H9 (cell line): Measurements from ENCODE around the gene TBC1D24. TPM values are rescaled to one million over a fixed set of nuclear protein-coding genes. Genes with fewer than 3 reads are reported as not detected.
A peak's percentile ranks its signal among the peaks of the same experiment; 100 is the strongest.

ENCODE experiments used
- DNase-seq: peaks from one replicate; pipeline ENCODE4 v3.0.0-alpha.2; 2017
- H2AFZ ChIP-seq: one replicate; pipeline ENCODE4 v1.6.1; 2013; ENCODE audit warnings: mild to moderate bottlenecking, low read length, control low read depth, moderate library complexity
- H2AK5ac ChIP-seq: 2 replicates; pipeline ENCODE4 v1.6.1; 2013; ENCODE audit warnings: low read length, control low read depth, mixed read lengths; ENCODE audit not compliant: insufficient read length
- H2BK120ac ChIP-seq: one replicate; pipeline ENCODE4 v1.6.1; 2013; ENCODE audit warnings: low read depth, mild to moderate bottlenecking, low read length, control low read depth, inconsistent platforms; ENCODE audit not compliant: poor library complexity, severe bottlenecking
- H2BK12ac ChIP-seq: 2 replicates; pipeline ENCODE4 v1.6.1; 2013; ENCODE audit warnings: low read length, control low read depth, mixed read lengths, low read depth; ENCODE audit not compliant: insufficient read length
- H2BK15ac ChIP-seq: 2 replicates; pipeline ENCODE4 v1.6.1; 2013; ENCODE audit warnings: low read depth, low read length, control low read depth
- H2BK20ac ChIP-seq: one replicate; pipeline ENCODE4 v1.6.1; 2013; ENCODE audit warnings: low read depth, mild to moderate bottlenecking, low read length, control low read depth, inconsistent platforms; ENCODE audit not compliant: poor library complexity, severe bottlenecking
- H2BK5ac ChIP-seq: 2 replicates; pipeline ENCODE4 v1.6.1; 2013; ENCODE audit warnings: low read length, control low read depth, mixed read lengths; ENCODE audit not compliant: insufficient read length
- H3K14ac ChIP-seq: 2 replicates; pipeline ENCODE4 v1.6.1; 2013; ENCODE audit warnings: low read length, control low read depth; ENCODE audit not compliant: insufficient read depth
- H3K18ac ChIP-seq: 2 replicates; pipeline ENCODE4 v1.6.1; 2013; ENCODE audit warnings: low read depth, mild to moderate bottlenecking, mixed read lengths, low read length, control low read depth; ENCODE audit not compliant: insufficient read length
- H3K23ac ChIP-seq: 2 replicates; pipeline ENCODE4 v1.6.1; 2013; ENCODE audit warnings: low read length, control low read depth, mixed read lengths, low read depth; ENCODE audit not compliant: insufficient read length
- H3K23me2 ChIP-seq: 2 replicates; pipeline ENCODE4 v1.6.1; 2013; ENCODE audit warnings: low read depth, mild to moderate bottlenecking, mixed read lengths, low read length, control low read depth; ENCODE audit not compliant: insufficient read length, poor library complexity, severe bottlenecking
- H3K27ac ChIP-seq: 2 replicates; pipeline ENCODE4 v1.5.1; 2013; ENCODE audit warnings: low read length, control low read depth, mixed read lengths, low read depth; ENCODE audit not compliant: insufficient read length
- H3K27me3 ChIP-seq: 2 replicates; pipeline ENCODE4 v1.6.1; 2013; ENCODE audit warnings: low read length, control low read depth, inconsistent platforms; ENCODE audit not compliant: insufficient read depth
- H3K4ac ChIP-seq: 2 replicates; pipeline ENCODE4 v1.6.1; 2013; ENCODE audit warnings: low read depth, mild to moderate bottlenecking, control low read depth, inconsistent platforms, low read length, moderate library complexity
- H3K4me1 ChIP-seq: 2 replicates; pipeline ENCODE4 v1.6.1; 2013; ENCODE audit warnings: low read length, control low read depth, inconsistent platforms; ENCODE audit not compliant: insufficient read depth
- H3K4me2 ChIP-seq: 2 replicates; pipeline ENCODE4 v1.6.1; 2013; ENCODE audit warnings: low read length, control low read depth, mixed read lengths; ENCODE audit not compliant: insufficient read length, insufficient read depth
- H3K56ac ChIP-seq: 2 replicates; pipeline ENCODE4 v1.6.1; 2013; ENCODE audit warnings: low read depth, mild to moderate bottlenecking, mixed read lengths, low read length, control low read depth; ENCODE audit not compliant: insufficient read length
- H3K79me1 ChIP-seq: 2 replicates; pipeline ENCODE4 v1.6.1; 2013; ENCODE audit warnings: low read depth, mild to moderate bottlenecking, moderate library complexity, low read length, control low read depth, inconsistent platforms; ENCODE audit not compliant: insufficient read depth, poor library complexity, severe bottlenecking
- H3K79me2 ChIP-seq: 2 replicates; pipeline ENCODE4 v1.6.1; 2013; ENCODE audit warnings: low read length, control low read depth, inconsistent platforms; ENCODE audit not compliant: insufficient read depth
- H3K9ac ChIP-seq: 2 replicates; pipeline ENCODE4 v1.6.1; 2013; ENCODE audit warnings: low read length, control low read depth, mixed read lengths; ENCODE audit not compliant: insufficient read length; ENCODE audit errors: extremely low read depth
- H3K9me3 ChIP-seq: one replicate; pipeline ENCODE4 v1.6.1; 2013; ENCODE audit warnings: low read depth, low read length, inconsistent platforms; ENCODE audit not compliant: control insufficient read depth
- H3T11ph ChIP-seq: one replicate; pipeline ENCODE4 v1.6.1; 2013; ENCODE audit warnings: mild to moderate bottlenecking, low read length, control low read depth, inconsistent platforms
- H4K20me1 ChIP-seq: one replicate; pipeline ENCODE4 v1.6.1; 2013; ENCODE audit not compliant: control insufficient read depth, insufficient read length, insufficient read depth
- H4K5ac ChIP-seq: 2 replicates; pipeline ENCODE4 v1.6.1; 2013; ENCODE audit warnings: low read depth, mild to moderate bottlenecking, mixed read lengths, low read length, control low read depth; ENCODE audit not compliant: insufficient read length
- H4K8ac ChIP-seq: replicated peaks from 2 replicates; pipeline ENCODE4 v1.6.1; 2013; ENCODE audit warnings: low read length, control low read depth, mixed read lengths, low read depth; ENCODE audit not compliant: insufficient read length
- H4K91ac ChIP-seq: 2 replicates; pipeline ENCODE4 v1.6.1; 2013; ENCODE audit warnings: low read depth, mild to moderate bottlenecking, moderate library complexity, mixed read lengths, low read length, control low read depth; ENCODE audit not compliant: insufficient read length
- H3K27ac Mint-ChIP-seq, 3 experiments: 2 replicates in 2 of 3; 3 replicates in 1 of 3; pipeline ENCODE4 v1.8.0; 2020 to 2021; ENCODE audit warnings: mixed read lengths in 3 of 3, mild to moderate bottlenecking in 1 of 3, moderate library complexity in 1 of 3
- H3K27me3 Mint-ChIP-seq: 2 replicates; pipeline ENCODE4 v1.8.0; 2021; ENCODE audit warnings: low read depth, mild to moderate bottlenecking, moderate library complexity, mixed read lengths
- H3K36me3 Mint-ChIP-seq, 3 experiments: 2 replicates in 2 of 3; 3 replicates in 1 of 3; pipeline ENCODE4 v1.8.0; 2020 to 2021; ENCODE audit warnings: low read depth in 3 of 3, mixed read lengths in 3 of 3; ENCODE audit not compliant: insufficient read depth in 1 of 3
- H3K4me1 Mint-ChIP-seq, 2 experiments: 2 replicates each; pipeline ENCODE4 v1.8.0; 2020; ENCODE audit warnings: mixed read lengths in 2 of 2
- H3K4me3 Mint-ChIP-seq, 2 experiments: 2 replicates in 1 of 2; 3 replicates in 1 of 2; pipeline ENCODE4 v1.8.0; 2020 to 2021; ENCODE audit warnings: mild to moderate bottlenecking in 2 of 2, mixed read lengths in 2 of 2, moderate library complexity in 1 of 2
- H3K9me3 Mint-ChIP-seq, 2 experiments: 2 replicates in 1 of 2; 3 replicates in 1 of 2; pipeline ENCODE4 v1.8.0; 2020; ENCODE audit warnings: mild to moderate bottlenecking in 2 of 2, mixed read lengths in 2 of 2, moderate library complexity in 1 of 2
- CTCF ChIP-seq: fragments of 200-600 bp; sonication (generic); conservative IDR thresholded peaks from 3 replicates; pipeline ENCODE4 v1.8.0; 2021; ENCODE audit warnings: antibody characterized with exemption, mild to moderate bottlenecking
- WGBS: extraction: QIAGEN DNeasy Blood & Tissue Kit; methylation state at CpG from one replicate; pipeline ENCODE4 v1.1.7; 2013; ENCODE audit warnings: missing lambda C conversion rate, low lambda C conversion rate, mixed read lengths; ENCODE audit not compliant: insufficient read length; ENCODE audit errors: extremely low coverage; 5-methylcytosine and 5-hydroxymethylcytosine counted together
- total RNA-seq: library from RNA; stranded (reverse); gene quantifications from 2 replicates; pipeline ENCODE4 v1.2.1, GENCODE V29; 2021

TBC1D24 gene
- total RNA-seq, 1 experiment from 2014 or later, result 19.0 TPM

GRCh38 chr16:2482249-2482648 is 7.3 kb downstream of the TBC1D24 start:
- H3K9me3 Mint-ChIP-seq, result no peaks in the 10 kb centered on the region
- Histone ChIP-seq H3K4me2 (no peak overlapping the region), H4K5ac (no peak overlapping the region), H3K27me3 (no peaks in the 10 kb centered on the region), H3K79me1 (no peaks in the 10 kb centered on the region), H2BK5ac (no peak overlapping the region), H2BK120ac (no peak overlapping the region), H3K27ac (no peak overlapping the region), H2AFZ (no peak overlapping the region), H4K8ac (no peak overlapping the region), H3K4ac (no peak overlapping the region), H2BK15ac (no peak overlapping the region), H4K91ac (no peak overlapping the region), H3K56ac (no peak overlapping the region), H2AK5ac (no peak overlapping the region), H3T11ph (no peak overlapping the region), H2BK20ac (no peak overlapping the region), H3K9ac (no peak overlapping the region), H4K20me1 (peaks cover 4% of the 10 kb centered on the region), H3K4me1 (no peaks in the 10 kb centered on the region), H3K79me2 (no peaks in the 10 kb centered on the region; the same call in 1 of the 2 replicates), H3K9me3 (no peaks in the 10 kb centered on the region), H3K23me2 (no peaks in the 10 kb centered on the region), H3K23ac (no peak overlapping the region), H3K14ac (no peak overlapping the region), H3K18ac (no peak overlapping the region), H2BK12ac (no peak overlapping the region)
- H3K27ac Mint-ChIP-seq, result peak overlapping the region in 1 of 3 experiments; percentile 91; a peak in 2 of 7 replicates
- no peak for TF ChIP-seq CTCF
- H3K27me3 Mint-ChIP-seq, result peaks cover 4% of the 10 kb centered on the region; the same call in 1 of the 2 replicates
- peaks cover 8 to 12% of the 10 kb centered on the region in 2 experiments for H3K4me1 Mint-ChIP-seq
- no CpG with 5 or more reads among the region's 13 CpGs for WGBS
- DNase-seq, result no peak
- H3K36me3 Mint-ChIP-seq, result no peaks in the 10 kb centered on the region; a peak in 1 of 7 replicates
- H3K4me3 Mint-ChIP-seq, result no peak overlapping the region
